ENCODE results near the gene DPH2. TPM values are rescaled to one million over a fixed set of nuclear protein-coding genes. Genes with fewer than 3 reads are reported as not detected.

Gene DPH2
- total and polyA plus RNA-seq, 2 of the 8 experiments (the other 6 are each of a cell fraction or from before 2014, with no cell fraction given) = 64.9 to 92.1 TPM

DNA sequence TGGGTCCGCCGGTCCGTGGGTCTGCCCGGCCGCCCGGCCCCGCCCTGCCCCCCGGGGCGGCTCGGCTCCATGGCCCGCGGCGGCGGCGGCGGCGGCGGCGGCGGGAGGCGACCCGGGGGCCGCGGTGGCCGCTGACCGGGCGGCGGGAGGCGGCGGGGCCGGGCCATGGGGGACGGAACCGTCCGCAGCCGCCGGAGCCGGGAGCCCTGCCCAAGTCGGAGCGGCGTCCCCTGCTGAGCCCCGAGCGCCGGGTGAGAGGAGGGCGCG is 9.4 kb downstream of the DPH2 start:
- Histone ChIP-seq H3K18ac (ENCODE audit: extremely low read depth, low read length) (no peak overlapping the region), H3K14ac (ENCODE audit: insufficient read length) (no peak overlapping the region), H2BK20ac (ENCODE audit: low read length) (no peak overlapping the region), H4K8ac (ENCODE audit: extremely low read depth, insufficient read depth, low read length) (peak overlapping the region; percentile 89), H3K23ac (ENCODE audit: insufficient read length) (no peak overlapping the region), H3K23me2 (ENCODE audit: low read depth, low read length) (peaks cover 24% of the 10 kb centered on the region), H2AFZ (ENCODE audit: low read length) (no peak overlapping the region), H2BK15ac (ENCODE audit: low read length) (no peak overlapping the region), H2BK5ac (ENCODE audit: low read depth, low read length) (no peak overlapping the region), H2AK5ac (ENCODE audit: low read depth, low read length) (no peak overlapping the region), H3K9me3 (ENCODE audit: insufficient read depth in 2 of 2, low read depth in 1 of 2, low read length in 1 of 2) (no peaks in the 10 kb centered on the region), H3K9ac (replicated peaks in 1 of 4; ENCODE audit: extremely low read depth in 1 of 4, low read depth in 3 of 4, low read length in 3 of 4) (peak overlapping the region in 3 of 4 experiments; percentile 36 to 87 (median 72); a peak in 3 of 7 replicates), H4K20me1 (replicated peaks in 1 of 2; ENCODE audit: control insufficient read depth in 1 of 2, insufficient read depth in 2 of 2, low read length in 2 of 2) (peaks cover 2 to 35% of the 10 kb centered on the region in 2 experiments), H3K4me3 (ENCODE audit: extremely low read depth in 1 of 4, insufficient read depth in 2 of 4, low read depth in 3 of 4, low read length in 4 of 4) (peak overlapping the region; percentile 42 to 74 (median 64); a peak in 7 of 8 replicates), H3K4ac (replicated peaks; ENCODE audit: insufficient read length, low read depth, low read length) (no peak overlapping the region), H4K91ac (replicated peaks; ENCODE audit: insufficient read length, low read length) (no peak overlapping the region), H3K56ac (replicated peaks; ENCODE audit: insufficient read length, low read depth, low read length) (no peak overlapping the region), H3K79me1 (ENCODE audit: low read depth, low read length) (peaks cover 28% of the 10 kb centered on the region), H3K27me3 (replicated peaks in 1 of 4; ENCODE audit: control insufficient read depth in 3 of 4, extremely low read depth in 1 of 4, insufficient read depth in 3 of 4, low read length in 3 of 4) (no peaks in the 10 kb centered on the region), H2BK12ac (ENCODE audit: low read depth, low read length) (no peak overlapping the region), H3K79me2 (ENCODE audit: control insufficient read depth in 1 of 2, insufficient read depth in 2 of 2, low read length in 2 of 2) (peaks cover 0 to 24% of the 10 kb centered on the region in 2 experiments; a peak in 2 of 4 replicates), H2BK120ac (replicated peaks; ENCODE audit: low read depth, low read length) (no peak overlapping the region), H3K4me2 (ENCODE audit: insufficient read depth in 1 of 2, low read depth in 2 of 2, low read length in 2 of 2) (peak overlapping the region; percentile 61 to 85; a peak in 3 of 4 replicates), H3K27ac (ENCODE audit: low read depth, low read length) (no peak overlapping the region), H4K5ac (ENCODE audit: insufficient read length, low read depth, low read length) (no peak overlapping the region), H3K4me1 (replicated peaks in 1 of 4; ENCODE audit: control insufficient read depth in 3 of 4, insufficient read depth in 4 of 4, low read length in 3 of 4) (peaks cover 4 to 17% (median 15%) of the 10 kb centered on the region in 4 experiments), H3K36me3 (ENCODE audit: control insufficient read depth in 2 of 4, insufficient read depth in 4 of 4, low read length in 3 of 4) (peaks cover 2 to 23% (median 15%) of the 10 kb centered on the region in 4 experiments; a peak in 5 of 8 replicates)
- FAIRE-seq = no peak
- no peak for DNase-seq (ENCODE audit: low read depth in 1 of 2, low spot score in 2 of 2)
- CTCF ChIA-PET (ENCODE audit: partially characterized antibody) = interaction anchor here (0.8 to 1.1 kb wide), 2 partner anchors 9 to 15 kb away, joined by 3 to 5 read pairs; no protein-coding TSS in a partner anchor
- POLR2A ChIA-PET (ENCODE audit: partially characterized antibody) = interaction anchor here (1.5 to 12.9 kb wide), 3 partner anchors 9 to 11 kb away, joined by 5 to 189 read pairs (median 10); partner anchors contain the start of genes CCDC24 and DPH2
- WGBS, 2 experiments (ENCODE audit: extremely low coverage in 1 of 2, insufficient coverage in 1 of 2, insufficient read length in 1 of 2, insufficient replicate concordance in 2 of 2, low coverage in 1 of 2, low lambda C conversion rate in 2 of 2, missing lambda C conversion rate in 1 of 2) = no CpG with 5 or more reads among the region's 45 CpGs
- TF ChIP-seq GABPA (IDR thresholded peaks at IDR 0.05; ENCODE audit: borderline replicate concordance, insufficient read depth, low read length) (no peak), SP1 (IDR thresholded peaks at IDR 0.05; ENCODE audit: low read depth, low read length) (no peak), ASH2L (IDR thresholded peaks at IDR 0.05; ENCODE audit: low read length) (no peak), E2F6 (IDR thresholded peaks at IDR 0.05) (no peak), TEAD4 (IDR thresholded peaks at IDR 0.05; ENCODE audit: low read depth, low read length) (no peak), KDM4A (IDR thresholded peaks at IDR 0.05; ENCODE audit: low read depth, low read length, severe bottlenecking) (peak; percentile 14), PHF8 (conservative IDR thresholded peaks at IDR 0.05; ENCODE audit: low read depth, low read length) (0 out of 2 replicates have a peak, but pooled peaks have one; percentile 20), POLR2AphosphoS5 (IDR thresholded peaks at IDR 0.05; ENCODE audit: low read depth, low read length) (no peak; the same call in 1 of the 2 replicates)
- TF ChIP-seq, protein P1, sequence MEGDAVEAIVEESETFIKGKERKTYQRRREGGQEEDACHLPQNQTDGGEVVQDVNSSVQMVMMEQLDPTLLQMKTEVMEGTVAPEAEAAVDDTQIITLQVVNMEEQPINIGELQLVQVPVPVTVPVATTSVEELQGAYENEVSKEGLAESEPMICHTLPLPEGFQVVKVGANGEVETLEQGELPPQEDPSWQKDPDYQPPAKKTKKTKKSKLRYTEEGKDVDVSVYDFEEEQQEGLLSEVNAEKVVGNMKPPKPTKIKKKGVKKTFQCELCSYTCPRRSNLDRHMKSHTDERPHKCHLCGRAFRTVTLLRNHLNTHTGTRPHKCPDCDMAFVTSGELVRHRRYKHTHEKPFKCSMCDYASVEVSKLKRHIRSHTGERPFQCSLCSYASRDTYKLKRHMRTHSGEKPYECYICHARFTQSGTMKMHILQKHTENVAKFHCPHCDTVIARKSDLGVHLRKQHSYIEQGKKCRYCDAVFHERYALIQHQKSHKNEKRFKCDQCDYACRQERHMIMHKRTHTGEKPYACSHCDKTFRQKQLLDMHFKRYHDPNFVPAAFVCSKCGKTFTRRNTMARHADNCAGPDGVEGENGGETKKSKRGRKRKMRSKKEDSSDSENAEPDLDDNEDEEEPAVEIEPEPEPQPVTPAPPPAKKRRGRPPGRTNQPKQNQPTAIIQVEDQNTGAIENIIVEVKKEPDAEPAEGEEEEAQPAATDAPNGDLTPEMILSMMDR (IDR thresholded peaks at IDR 0.05; ENCODE audit: control extremely low read depth in 1 of 3, insufficient read depth in 1 of 3, low read depth in 1 of 3, low read length in 3 of 3) = no peak
- TF ChIP-seq, protein P2, sequence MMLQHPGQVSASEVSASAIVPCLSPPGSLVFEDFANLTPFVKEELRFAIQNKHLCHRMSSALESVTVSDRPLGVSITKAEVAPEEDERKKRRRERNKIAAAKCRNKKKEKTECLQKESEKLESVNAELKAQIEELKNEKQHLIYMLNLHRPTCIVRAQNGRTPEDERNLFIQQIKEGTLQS (IDR thresholded peaks at IDR 0.05; ENCODE audit: insufficient read depth, low read depth, low read length) = no peak

All from H1 (cell line).